Neural cell (in vitro differentiated cells): ENCODE results near the gene IL10RB. TPM values are rescaled to one million over a fixed set of nuclear protein-coding genes. Genes with fewer than 3 reads are reported as not detected.

Experiments used
- H2AFZ ChIP-seq: fragments of 200-600, 300-800 bp; sonication (generic), shearing (Covaris generic); 2 replicates; pipeline ENCODE4 v1.6.0; 2014; ENCODE audit warnings: low read depth, mild to moderate bottlenecking, antibody characterized with exemption, low read length, moderate library complexity
- H3F3A ChIP-seq: fragments of 200-600 bp; shearing (Covaris generic); 2 replicates; pipeline ENCODE4 v1.6.1; 2016; ENCODE audit warnings: mild to moderate bottlenecking, moderate library complexity, mixed read lengths, antibody characterized with exemption, low read length; ENCODE audit not compliant: insufficient read depth, poor library complexity, severe bottlenecking
- H3K27ac ChIP-seq: fragments of 200-600, 300-800 bp; sonication (generic), shearing (Covaris generic); 2 replicates; pipeline ENCODE4 v1.5.1; 2014; ENCODE audit warnings: mild to moderate bottlenecking, low read length, moderate library complexity
- H3K27me3 ChIP-seq: fragments of 300-800, 200-600 bp; sonication (generic), shearing (Covaris generic); 2 replicates; pipeline ENCODE4 v1.6.0; 2014; ENCODE audit warnings: mild to moderate bottlenecking, low read depth, low read length, moderate library complexity; ENCODE audit not compliant: insufficient read depth
- H3K36me3 ChIP-seq: fragments of 300-800, 200-600 bp; sonication (generic), shearing (Covaris generic); 2 replicates; pipeline ENCODE4 v1.5.1; 2014; ENCODE audit warnings: mild to moderate bottlenecking, antibody characterized with exemption, low read length, moderate library complexity; ENCODE audit not compliant: insufficient read depth
- H3K4me2 ChIP-seq: fragments of 300-800, 200-600 bp; sonication (generic), shearing (Covaris generic); 2 replicates; pipeline ENCODE4 v1.6.0; 2014; ENCODE audit warnings: mild to moderate bottlenecking, low read length
- H3K4me3 ChIP-seq: fragments of 300-800, 200-600 bp; sonication (generic), shearing (Covaris generic); 2 replicates; pipeline ENCODE4 v1.5.1; 2014; ENCODE audit warnings: mild to moderate bottlenecking, low read length, moderate library complexity
- H3K79me2 ChIP-seq: fragments of 200-600 bp; shearing (Covaris generic); replicated peaks from 2 replicates; pipeline ENCODE4 v1.6.0; 2014; ENCODE audit warnings: mild to moderate bottlenecking, low read length, moderate library complexity; ENCODE audit not compliant: insufficient read depth
- H3K9ac ChIP-seq: fragments of 300-800, 200-600 bp; sonication (generic), shearing (Covaris generic); 2 replicates; pipeline ENCODE4 v1.6.1; 2016; ENCODE audit warnings: mild to moderate bottlenecking, low read length, mixed read lengths
- H3K9me2 ChIP-seq: fragments of 200-600 bp; shearing (Covaris generic); 2 replicates; pipeline ENCODE4 v1.6.1; 2016; ENCODE audit warnings: mild to moderate bottlenecking, low read length, mixed read lengths; ENCODE audit not compliant: insufficient read depth
- H3K9me3 ChIP-seq: fragments of 200-600, 300-800 bp; sonication (generic), shearing (Covaris generic); 2 replicates; pipeline ENCODE4 v1.6.1; 2016; ENCODE audit warnings: mild to moderate bottlenecking, mixed run types, low read length, moderate library complexity, mixed read lengths
- H4K20me1 ChIP-seq: fragments of 200-600 bp; shearing (Covaris generic); 2 replicates; pipeline ENCODE4 v1.6.1; 2016; ENCODE audit warnings: mild to moderate bottlenecking, mixed run types; ENCODE audit not compliant: insufficient read depth
- EP300 ChIP-seq: fragments of 450-650 bp; conservative IDR thresholded peaks from 2 replicates; pipeline ENCODE4 v1.6.1; 2014; ENCODE audit warnings: antibody characterized with exemption, mild to moderate bottlenecking, moderate library complexity; ENCODE audit not compliant: poor library complexity, severe bottlenecking
- EZH2 ChIP-seq: fragments of 200-600, 300-800 bp; shearing (Covaris generic), sonication (generic); IDR thresholded peaks from 2 replicates; pipeline ENCODE4 v1.6.1; 2014; ENCODE audit warnings: antibody characterized with exemption, low read length, borderline replicate concordance, mild to moderate bottlenecking; ENCODE audit not compliant: insufficient read depth, poor library complexity, severe bottlenecking
- MXI1 ChIP-seq: fragments of 450-650 bp; conservative IDR thresholded peaks from 2 replicates; pipeline ENCODE4 v1.6.1; 2014; ENCODE audit warnings: antibody characterized with exemption, mild to moderate bottlenecking; ENCODE audit not compliant: poor library complexity, severe bottlenecking
- POLR2AphosphoS5 ChIP-seq: IDR thresholded peaks from 2 replicates; pipeline ENCODE4 v1.6.1; 2012
- RAD21 ChIP-seq: fragments of 450-650 bp; conservative IDR thresholded peaks from 2 replicates; pipeline ENCODE4 v1.6.1; 2014; ENCODE audit warnings: antibody characterized with exemption, mild to moderate bottlenecking, moderate library complexity
- SMC3 ChIP-seq: fragments of 450-650 bp; conservative IDR thresholded peaks from 2 replicates; pipeline ENCODE4 v1.6.1; 2014; ENCODE audit warnings: antibody characterized with exemption, mild to moderate bottlenecking, moderate library complexity; ENCODE audit not compliant: poor library complexity
- TAF1 ChIP-seq: IDR thresholded peaks from 2 replicates; pipeline ENCODE4 v1.6.1; 2012; ENCODE audit warnings: low read depth
- polyA plus RNA-seq: library from polyadenylated mRNA; depleted of rRNA; stranded (reverse); fragments of >200 nt; gene quantifications from 2 replicates; pipeline ENCODE4 v1.2.3, GENCODE V29; 2014
- TF ChIP-seq, protein P1 (sequence below): IDR thresholded peaks from 2 replicates; pipeline ENCODE4 v1.6.1; 2012; ENCODE audit warnings: borderline replicate concordance
- TF ChIP-seq, protein P2 (sequence below): fragments of 450-650 bp; IDR thresholded peaks from 2 replicates; pipeline ENCODE4 v1.5.1; 2014; ENCODE audit warnings: antibody characterized with exemption, mild to moderate bottlenecking, moderate library complexity; ENCODE audit not compliant: poor library complexity, severe bottlenecking

The IL10RB gene
- polyA plus RNA-seq, 1 donor from 2014 or later, result 6.0 TPM

DNA sequence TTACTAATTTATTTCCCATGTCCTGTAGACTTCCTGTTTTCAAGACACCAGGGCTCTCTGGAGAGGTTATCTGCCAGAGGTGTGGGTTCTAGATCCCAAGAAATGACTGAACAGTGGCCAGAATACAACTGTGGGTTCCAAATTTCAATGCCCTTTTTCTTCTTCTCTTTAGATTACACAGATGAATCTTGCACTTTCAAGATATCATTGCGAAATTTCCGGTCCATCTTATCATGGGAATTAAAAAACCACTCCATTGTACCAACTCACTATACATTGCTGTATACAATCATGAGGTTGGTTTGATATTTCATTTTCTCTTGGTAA, 21.4 kb upstream of the IL10RB start (continued):
- TF ChIP-seq TAF1 (no peak), SMC3 (no peak), EP300 (no peak), POLR2AphosphoS5 (no peak)

DNA sequence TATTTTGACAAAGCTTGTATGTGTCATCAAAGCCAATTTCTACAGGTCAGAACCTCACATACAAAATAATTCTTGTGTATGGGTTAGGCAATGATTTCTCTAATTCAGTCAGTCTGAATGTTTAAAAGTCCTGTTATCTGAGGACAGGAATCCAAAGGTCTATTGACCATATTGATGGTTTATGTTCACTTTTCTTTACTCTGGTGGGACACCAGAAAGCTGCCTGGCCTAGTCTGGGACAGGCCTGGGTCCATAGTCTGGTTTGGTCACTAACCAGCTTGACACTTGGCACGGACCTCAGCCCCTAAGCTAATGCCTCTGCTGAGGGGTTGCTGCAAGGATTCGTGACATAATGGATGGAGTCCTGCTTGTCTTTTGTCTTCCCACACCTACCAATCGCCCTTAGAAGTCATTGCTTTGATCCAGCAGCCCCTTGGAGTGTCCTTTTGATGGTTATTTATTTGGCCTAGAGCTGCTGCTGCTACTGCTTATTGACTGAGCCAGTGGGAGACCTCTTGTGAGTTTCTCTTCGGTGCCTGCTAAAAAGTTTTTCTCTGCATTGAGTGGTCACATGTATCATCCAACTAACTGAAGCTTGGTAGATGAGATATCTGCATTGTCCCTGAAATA, 20.8 kb upstream of the IL10RB start:
- no peaks in the 10 kb centered on the region for H3K27me3 ChIP-seq
- H2AFZ ChIP-seq, result no peak overlapping the region
- no peaks in the 10 kb centered on the region for H3F3A ChIP-seq
- H3K9me3 ChIP-seq, result no peaks in the 10 kb centered on the region
- TF ChIP-seq MXI1 (no peak), EP300 (no peak), POLR2AphosphoS5 (no peak), EZH2 (no peak)
- TF ChIP-seq, protein P1, sequence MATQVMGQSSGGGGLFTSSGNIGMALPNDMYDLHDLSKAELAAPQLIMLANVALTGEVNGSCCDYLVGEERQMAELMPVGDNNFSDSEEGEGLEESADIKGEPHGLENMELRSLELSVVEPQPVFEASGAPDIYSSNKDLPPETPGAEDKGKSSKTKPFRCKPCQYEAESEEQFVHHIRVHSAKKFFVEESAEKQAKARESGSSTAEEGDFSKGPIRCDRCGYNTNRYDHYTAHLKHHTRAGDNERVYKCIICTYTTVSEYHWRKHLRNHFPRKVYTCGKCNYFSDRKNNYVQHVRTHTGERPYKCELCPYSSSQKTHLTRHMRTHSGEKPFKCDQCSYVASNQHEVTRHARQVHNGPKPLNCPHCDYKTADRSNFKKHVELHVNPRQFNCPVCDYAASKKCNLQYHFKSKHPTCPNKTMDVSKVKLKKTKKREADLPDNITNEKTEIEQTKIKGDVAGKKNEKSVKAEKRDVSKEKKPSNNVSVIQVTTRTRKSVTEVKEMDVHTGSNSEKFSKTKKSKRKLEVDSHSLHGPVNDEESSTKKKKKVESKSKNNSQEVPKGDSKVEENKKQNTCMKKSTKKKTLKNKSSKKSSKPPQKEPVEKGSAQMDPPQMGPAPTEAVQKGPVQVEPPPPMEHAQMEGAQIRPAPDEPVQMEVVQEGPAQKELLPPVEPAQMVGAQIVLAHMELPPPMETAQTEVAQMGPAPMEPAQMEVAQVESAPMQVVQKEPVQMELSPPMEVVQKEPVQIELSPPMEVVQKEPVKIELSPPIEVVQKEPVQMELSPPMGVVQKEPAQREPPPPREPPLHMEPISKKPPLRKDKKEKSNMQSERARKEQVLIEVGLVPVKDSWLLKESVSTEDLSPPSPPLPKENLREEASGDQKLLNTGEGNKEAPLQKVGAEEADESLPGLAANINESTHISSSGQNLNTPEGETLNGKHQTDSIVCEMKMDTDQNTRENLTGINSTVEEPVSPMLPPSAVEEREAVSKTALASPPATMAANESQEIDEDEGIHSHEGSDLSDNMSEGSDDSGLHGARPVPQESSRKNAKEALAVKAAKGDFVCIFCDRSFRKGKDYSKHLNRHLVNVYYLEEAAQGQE, result no peak
- no peaks in the 10 kb centered on the region for H3K9me2 ChIP-seq
- no peak overlapping the region for H3K4me2 ChIP-seq
- no peak overlapping the region for H3K27ac ChIP-seq
- peaks cover 11% of the 10 kb centered on the region for H3K36me3 ChIP-seq
- H3K9ac ChIP-seq, result no peak overlapping the region
- H4K20me1 ChIP-seq, result no peaks in the 10 kb centered on the region
- no peak overlapping the region for H3K4me3 ChIP-seq
- no peaks in the 10 kb centered on the region for H3K79me2 ChIP-seq

DNA sequence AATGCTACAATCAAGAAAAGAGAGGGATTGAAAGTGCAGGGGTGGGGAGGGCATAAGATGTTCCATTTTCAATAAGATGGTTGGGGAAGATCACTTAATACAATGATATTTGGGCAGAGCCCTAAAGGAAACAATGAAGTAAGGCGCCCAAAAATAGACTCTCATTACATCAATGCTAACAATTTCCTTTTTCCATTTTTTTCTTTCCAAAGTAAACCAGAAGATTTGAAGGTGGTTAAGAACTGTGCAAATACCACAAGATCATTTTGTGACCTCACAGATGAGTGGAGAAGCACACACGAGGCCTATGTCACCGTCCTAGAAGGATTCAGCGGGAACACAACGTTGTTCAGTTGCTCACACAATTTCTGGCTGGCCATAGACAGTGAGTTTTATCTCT, 19.7 kb upstream of the IL10RB start:
- no peaks in the 10 kb centered on the region for H3K79me2 ChIP-seq
- no peak overlapping the region for H3K27ac ChIP-seq
- no peak for TF ChIP-seq EZH2
- TF ChIP-seq, protein P1, result no peak
- TF ChIP-seq POLR2AphosphoS5, result no peak
- TF ChIP-seq MXI1, result no peak
- TF ChIP-seq SMC3, result no peak
- no peak for TF ChIP-seq RAD21
- TF ChIP-seq EP300, result no peak
- no peak for TF ChIP-seq TAF1
- TF ChIP-seq, protein P2, sequence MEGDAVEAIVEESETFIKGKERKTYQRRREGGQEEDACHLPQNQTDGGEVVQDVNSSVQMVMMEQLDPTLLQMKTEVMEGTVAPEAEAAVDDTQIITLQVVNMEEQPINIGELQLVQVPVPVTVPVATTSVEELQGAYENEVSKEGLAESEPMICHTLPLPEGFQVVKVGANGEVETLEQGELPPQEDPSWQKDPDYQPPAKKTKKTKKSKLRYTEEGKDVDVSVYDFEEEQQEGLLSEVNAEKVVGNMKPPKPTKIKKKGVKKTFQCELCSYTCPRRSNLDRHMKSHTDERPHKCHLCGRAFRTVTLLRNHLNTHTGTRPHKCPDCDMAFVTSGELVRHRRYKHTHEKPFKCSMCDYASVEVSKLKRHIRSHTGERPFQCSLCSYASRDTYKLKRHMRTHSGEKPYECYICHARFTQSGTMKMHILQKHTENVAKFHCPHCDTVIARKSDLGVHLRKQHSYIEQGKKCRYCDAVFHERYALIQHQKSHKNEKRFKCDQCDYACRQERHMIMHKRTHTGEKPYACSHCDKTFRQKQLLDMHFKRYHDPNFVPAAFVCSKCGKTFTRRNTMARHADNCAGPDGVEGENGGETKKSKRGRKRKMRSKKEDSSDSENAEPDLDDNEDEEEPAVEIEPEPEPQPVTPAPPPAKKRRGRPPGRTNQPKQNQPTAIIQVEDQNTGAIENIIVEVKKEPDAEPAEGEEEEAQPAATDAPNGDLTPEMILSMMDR, result no peak

More for the DNA sequence above, 19.7 kb upstream of the IL10RB start:
- Histone ChIP-seq H4K20me1 (no peaks in the 10 kb centered on the region), H3F3A (no peaks in the 10 kb centered on the region), H3K36me3 (peaks cover 11% of the 10 kb centered on the region), H3K4me3 (no peak overlapping the region), H3K9ac (no peak overlapping the region), H3K27me3 (no peaks in the 10 kb centered on the region), H2AFZ (no peak overlapping the region), H3K4me2 (no peak overlapping the region), H3K9me3 (no peaks in the 10 kb centered on the region), H3K9me2 (no peaks in the 10 kb centered on the region)
